ENCODE data around the gene NCKAP5.

Gene NCKAP5

GRCh38 chr2:132969371-132969985 lies 598.8 kb downstream of the NCKAP5 start:
- no peak for DNase-seq

GRCh38 chr2:132965460-132965859 lies 602.8 kb downstream of the NCKAP5 start:
- no peak for DNase-seq

- no peak for DNase-seq
Measured at GRCh38 chr2:132963161-132963560, 605.1 kb downstream of the NCKAP5 start.

DNA sequence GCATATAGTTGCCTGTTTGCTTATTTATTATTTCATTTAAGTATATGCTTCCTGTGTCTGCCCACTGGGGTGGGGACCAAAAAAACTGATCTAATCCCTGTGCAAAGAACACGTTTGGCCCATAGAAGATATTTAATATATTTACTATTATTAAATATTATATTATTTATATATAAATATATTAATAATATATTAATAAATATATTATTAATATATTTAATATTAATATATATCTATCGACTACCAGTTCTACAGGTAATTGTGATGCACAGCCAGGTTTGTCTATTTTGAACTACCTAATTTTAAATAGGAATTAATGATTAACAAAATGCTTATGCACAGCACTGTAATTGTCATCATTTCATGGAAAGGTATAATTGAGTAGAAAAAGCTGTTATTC lies 609.4 kb downstream of the NCKAP5 start:
- no peak for DNase-seq

GRCh38 chr2:132955871-132956615 lies 612.2 kb downstream of the NCKAP5 start:
- no peak for DNase-seq

DNA sequence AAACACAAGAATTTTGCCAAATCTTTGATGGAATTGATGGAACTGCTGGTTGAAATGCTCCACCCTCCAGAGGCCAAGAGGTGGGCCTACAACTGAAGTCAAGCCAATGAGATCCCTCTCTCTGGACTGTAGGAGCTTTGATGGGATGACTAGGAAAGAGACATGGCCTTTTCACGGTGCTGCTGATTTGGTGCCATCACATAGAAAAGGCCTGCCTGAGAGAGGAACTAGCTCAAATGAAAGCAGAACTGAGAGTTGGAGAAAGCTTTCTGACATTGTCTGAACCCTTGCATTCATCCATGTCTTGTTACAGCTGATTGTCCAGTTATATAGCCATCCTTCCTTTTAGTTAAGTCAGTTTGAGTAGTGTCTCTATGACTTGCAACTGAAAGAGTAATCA lies 614.5 kb downstream of the NCKAP5 start:
- DNase-seq: no peak

DNA sequence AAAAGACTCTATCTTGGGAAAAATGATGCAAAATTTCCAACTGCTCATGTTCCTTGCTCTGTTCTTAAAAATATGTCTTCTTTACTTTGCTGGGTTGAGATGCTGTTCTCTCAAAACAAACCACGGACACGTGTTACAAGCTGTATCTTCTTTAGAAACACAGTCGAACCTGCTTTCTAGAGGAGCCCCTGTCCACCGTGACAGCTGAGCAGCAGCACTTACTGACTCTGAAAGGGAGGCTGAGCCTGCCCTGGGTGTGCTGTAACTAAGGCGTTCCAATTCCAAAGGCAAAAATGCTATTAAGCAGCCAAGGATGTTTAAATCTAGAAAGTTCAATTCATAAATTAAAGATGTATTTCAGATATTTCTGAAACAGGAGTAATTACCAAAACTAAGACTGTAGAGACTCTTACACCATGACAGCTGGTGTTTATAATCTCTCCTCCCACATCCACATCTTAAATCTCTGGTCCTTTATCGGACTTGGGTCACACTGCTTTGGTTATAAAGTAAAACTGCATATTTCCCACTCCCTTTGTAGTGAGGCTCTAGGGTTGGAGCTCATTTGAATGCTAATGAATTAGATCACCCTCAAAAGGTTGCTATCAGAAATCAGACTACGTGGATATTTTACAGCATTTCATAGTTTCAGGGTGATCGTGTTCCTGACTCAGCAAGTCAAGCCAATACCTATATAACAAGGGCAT lies 617.1 kb downstream of the NCKAP5 start:
- DNase-seq: no peak

- DNase-seq: no peak
Measured at GRCh38 chr2:132949108-132949507, 619.2 kb downstream of the NCKAP5 start.

DNA sequence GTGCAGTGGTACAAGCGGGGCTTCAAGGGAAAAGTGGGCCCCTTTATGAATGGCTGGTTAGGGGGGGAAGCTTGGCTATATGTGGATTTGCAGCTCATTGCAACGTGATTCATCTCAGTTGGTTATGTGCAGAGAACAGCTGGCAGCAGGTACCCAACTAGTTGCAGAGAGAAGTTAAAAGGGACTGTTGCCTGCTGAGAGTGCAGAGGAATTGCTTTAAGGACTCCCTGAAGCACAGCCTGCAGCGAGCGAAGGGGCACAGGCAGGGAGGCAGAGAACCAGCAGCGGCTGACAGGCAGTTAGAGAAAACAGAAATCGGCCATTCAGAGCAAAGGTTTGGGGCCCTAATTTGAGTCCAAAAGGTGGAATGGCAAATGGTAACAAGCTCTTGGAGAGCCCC lies 620.1 kb downstream of the NCKAP5 start:
- no peak for DNase-seq

DNA sequence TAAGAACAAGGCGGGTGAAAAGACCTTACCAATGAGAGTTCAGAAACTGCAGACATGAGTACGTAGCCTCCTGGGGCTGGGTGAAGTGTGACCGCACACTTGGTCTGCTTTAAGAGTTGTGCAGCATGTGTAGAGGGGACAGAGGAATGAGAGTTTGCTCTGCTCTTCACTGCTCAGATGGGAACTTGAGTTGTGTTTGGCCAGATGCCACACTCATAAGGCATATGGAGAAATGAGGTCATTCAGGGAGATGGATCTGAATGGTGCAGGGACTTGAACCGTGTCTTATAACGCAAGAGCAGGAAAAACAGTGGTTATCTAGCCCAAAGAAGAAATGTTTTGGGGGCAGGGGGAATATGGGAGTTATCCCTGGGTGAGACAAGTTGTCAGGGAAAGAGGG lies 624.4 kb downstream of the NCKAP5 start:
- no peak for DNase-seq

GRCh38 chr2:132941296-132942020 lies 626.8 kb downstream of the NCKAP5 start:
- DNase-seq: no peak

GRCh38 chr2:132937629-132938028 lies 630.6 kb downstream of the NCKAP5 start:
- DNase-seq: no peak

GRCh38 chr2:132936791-132937190 lies 631.5 kb downstream of the NCKAP5 start:
- DNase-seq: no peak

GRCh38 chr2:132936261-132936660 lies 632.0 kb downstream of the NCKAP5 start:
- no peak for DNase-seq

- no peak for DNase-seq
Measured at GRCh38 chr2:132929786-132930185, 638.5 kb downstream of the NCKAP5 start.

- DNase-seq: no peak
Measured at GRCh38 chr2:132923787-132924186, 644.5 kb downstream of the NCKAP5 start.

DNA sequence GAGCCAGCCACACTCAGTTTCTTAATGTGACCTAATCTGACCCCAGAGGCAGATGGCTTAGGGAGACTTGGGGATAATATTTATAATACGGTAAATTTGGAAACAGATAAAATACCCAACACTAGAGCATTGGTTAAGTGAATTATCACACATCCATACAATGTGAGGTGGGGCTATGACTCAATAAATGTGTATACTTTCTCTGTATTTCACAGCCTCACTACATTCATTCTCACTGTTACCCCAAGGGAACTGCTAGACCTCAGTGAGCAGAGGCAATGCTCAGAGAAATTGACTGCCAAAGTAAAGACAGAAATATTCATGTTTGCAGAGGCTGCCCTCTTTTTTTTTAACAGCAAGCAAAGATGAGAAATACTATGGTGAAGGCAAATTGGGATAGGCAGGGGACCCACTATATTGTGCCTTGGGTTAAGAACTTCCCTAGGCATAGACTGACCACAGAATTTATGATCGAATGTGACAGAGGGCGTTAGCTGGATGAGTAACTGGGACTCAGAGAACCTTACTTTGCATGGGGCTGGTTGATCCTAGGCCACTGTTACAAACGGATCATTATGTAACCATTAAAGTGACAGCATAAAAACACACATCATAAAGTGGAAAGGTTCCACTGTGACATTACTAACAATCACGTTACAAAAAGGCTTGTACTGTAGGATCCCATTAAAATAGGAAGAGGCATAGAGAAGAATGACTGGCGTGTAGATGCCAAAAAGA lies 652.3 kb downstream of the NCKAP5 start:
- no peak for DNase-seq

GRCh38 chr2:132911726-132912724 lies 656.2 kb downstream of the NCKAP5 start:
- peak; percentile 73 for DNase-seq

GRCh38 chr2:132910432-132910831 lies 657.8 kb downstream of the NCKAP5 start:
- no peak for DNase-seq

DNA sequence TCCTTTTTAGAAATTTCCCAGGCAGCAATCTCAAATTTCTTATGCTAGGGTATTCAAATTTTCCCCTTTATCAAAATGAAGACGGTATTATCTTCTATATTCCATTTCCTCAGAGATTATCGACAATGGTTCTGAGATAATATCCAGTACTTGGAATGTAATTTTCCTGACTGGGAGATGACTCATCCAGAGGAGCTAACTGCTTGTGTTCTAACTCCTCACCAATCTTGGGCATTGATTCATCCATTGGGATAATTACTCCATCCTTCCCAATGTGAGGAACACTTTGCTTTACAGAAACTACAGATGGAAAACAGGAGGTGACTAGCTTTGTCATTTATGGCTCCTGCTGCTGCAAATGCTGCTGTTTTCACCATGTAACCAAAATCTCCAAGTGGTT lies 658.8 kb downstream of the NCKAP5 start:
- DNase-seq: no peak

GRCh38 chr2:132904142-132904842 lies 664.0 kb downstream of the NCKAP5 start:
- DNase-seq: no peak
